B cell (primary cell): ENCODE measurements around the gene MPZL1. TPM values are rescaled to one million over a fixed set of nuclear protein-coding genes. Genes with fewer than 3 reads are reported as not detected.

Experiments
- ATAC-seq: fragments of 200-7000 bp; cut with Tn5 transposase; one replicate; pipeline ENCODE4 v1.10.0; 2021; ENCODE audit warnings: low read depth, mild to moderate bottlenecking, moderate number of reproducible peaks, moderate library complexity
- CTCF ChIA-PET: fragments of 350-600 bp; sonication (Branson Sonifier 250); formaldehyde crosslinking; loops from one replicate; lab custom pipeline; 2021; ENCODE audit warnings: antibody characterized with exemption, inconsistent platforms; lab: Charles Lee
- POLR2A ChIA-PET: fragments of 350-600 bp; sonication (Branson Sonifier 250); formaldehyde crosslinking; loops from one replicate; lab custom pipeline; 2021; ENCODE audit warnings: antibody characterized with exemption; lab: Charles Lee
- DNase-seq: peaks from one replicate; pipeline ENCODE4 v3.0.0; 2013
- H2AFZ ChIP-seq: 2 replicates; pipeline ENCODE4 v1.6.1; 2012; ENCODE audit warnings: mild to moderate bottlenecking, low read depth, low read length; ENCODE audit not compliant: insufficient read depth, poor library complexity, severe bottlenecking
- H3K27ac ChIP-seq, 2 donors: 1 replicate in 1 of 2; 2 replicates in 1 of 2; pipeline ENCODE4 v1.5.1; 2012 to 2013; ENCODE audit warnings: low read length in 2 of 2, mild to moderate bottlenecking in 2 of 2, moderate library complexity in 1 of 2
- H3K27me3 ChIP-seq, 4 experiments: fragments of 200-600 bp in 1 of 4; sonication (generic) in 1 of 4; replicated peaks in 1 of 4; 1 replicate in 2 of 4; 2 replicates in 2 of 4; pipeline versions ENCODE4 v1.6.1 to v1.7.0; 2013 to 2016; ENCODE audit warnings: low read length in 3 of 4, mild to moderate bottlenecking in 2 of 4, mixed read lengths in 1 of 4, moderate library complexity in 1 of 4; ENCODE audit not compliant: insufficient read depth in 4 of 4, control insufficient read depth in 3 of 4; ENCODE audit errors: control extremely low read depth in 1 of 4
- H3K36me3 ChIP-seq, 2 experiments: replicated peaks in 1 of 2; 1 replicate in 1 of 2; 2 replicates in 1 of 2; pipeline versions ENCODE4 v1.6.1 to v1.7.1; 2013; ENCODE audit warnings: low read length in 1 of 2; ENCODE audit not compliant: insufficient read depth in 2 of 2, control insufficient read depth in 1 of 2; ENCODE audit errors: control extremely low read depth in 1 of 2, extremely low read depth in 1 of 2
- H3K4me1 ChIP-seq, 2 donors: fragments of 200-600 bp in 1 of 2; sonication (generic) in 1 of 2; 1 replicate in 1 of 2; 2 replicates in 1 of 2; pipeline versions ENCODE4 v1.5.1 to v1.6.1; 2013 to 2017; ENCODE audit warnings: low read length in 2 of 2; ENCODE audit not compliant: control insufficient read depth in 2 of 2, insufficient read depth in 2 of 2
- H3K4me2 ChIP-seq: replicated peaks from 2 replicates; pipeline ENCODE3; 2012; ENCODE audit warnings: mild to moderate bottlenecking, low read depth, low read length; ENCODE audit not compliant: poor library complexity, severe bottlenecking
- H3K4me3 ChIP-seq, 5 experiments: fragments of 200-600 bp in 1 of 5; sonication (generic) in 1 of 5; 1 replicate in 3 of 5; 2 replicates in 2 of 5; pipeline versions ENCODE4 v1.5.1 to v1.7.0; 2011 to 2016; ENCODE audit warnings: low read length in 4 of 5, mild to moderate bottlenecking in 4 of 5, low read depth in 2 of 5, control low read depth in 1 of 5, moderate library complexity in 1 of 5; ENCODE audit not compliant: insufficient read depth in 1 of 5; ENCODE audit errors: control extremely low read depth in 1 of 5, extremely low read depth in 1 of 5
- H3K79me2 ChIP-seq: fragments of 200-600 bp; sonication (generic); one replicate; pipeline ENCODE4 v1.6.0; 2016; ENCODE audit warnings: low read length; ENCODE audit not compliant: control insufficient read depth, insufficient read depth
- H3K9ac ChIP-seq: fragments of 200-600 bp; sonication (generic); 2 replicates; pipeline ENCODE4 v1.6.1; 2017; ENCODE audit warnings: mild to moderate bottlenecking, low read length, moderate library complexity
- H3K9me3 ChIP-seq, 3 donors: one replicate each; pipeline versions ENCODE4 v1.6.1 to v1.7.1; 2013; ENCODE audit warnings: low read length in 2 of 3; ENCODE audit not compliant: control insufficient read depth in 2 of 3, insufficient read depth in 1 of 3; ENCODE audit errors: control extremely low read depth in 1 of 3
- H4K20me1 ChIP-seq: 2 replicates; pipeline ENCODE4 v1.6.0; 2012; ENCODE audit warnings: mild to moderate bottlenecking, low read length; ENCODE audit not compliant: insufficient read depth, control insufficient read depth, poor library complexity, severe bottlenecking
- H3K27ac Mint-ChIP-seq: one replicate; pipeline ENCODE4 v1.8.0; 2021; ENCODE audit warnings: mixed read lengths
- H3K27me3 Mint-ChIP-seq: one replicate; pipeline ENCODE4 v1.8.0; 2021; ENCODE audit warnings: mixed read lengths
- H3K4me1 Mint-ChIP-seq: one replicate; pipeline ENCODE4 v1.8.0; 2021; ENCODE audit warnings: mixed read lengths
- H3K4me3 Mint-ChIP-seq: one replicate; pipeline ENCODE4 v1.8.0; 2021; ENCODE audit warnings: mixed read lengths
- H3K9me3 Mint-ChIP-seq: one replicate; pipeline ENCODE4 v1.8.0; 2022; ENCODE audit warnings: mixed read lengths; ENCODE audit not compliant: insufficient read depth
- EZH2 ChIP-seq: IDR thresholded peaks from 2 replicates; pipeline ENCODE4 v1.6.1; 2012; ENCODE audit warnings: borderline replicate concordance, low read depth, mild to moderate bottlenecking, moderate library complexity, low read length; ENCODE audit not compliant: insufficient read depth, poor library complexity, severe bottlenecking
- WGBS: methylation state at CpG from one replicate; pipeline ENCODE4 v1.1.5; 2013; ENCODE audit warnings: missing lambda C conversion rate; ENCODE audit not compliant: insufficient coverage; 5-methylcytosine and 5-hydroxymethylcytosine counted together
- intact Hi-C: fragments of 100-400 bp; cut with micrococcal nuclease; formaldehyde crosslinking; loops from one replicate; pipeline ENCODE4 v1.10.0; 2022
- polyA plus RNA-seq: library from polyadenylated mRNA; depleted of rRNA; stranded (reverse); fragments of >200 nt; gene quantifications from 2 replicates; pipeline ENCODE4 v1.2.3, GENCODE V29; 2012
- total RNA-seq, 2 donors: library from RNA; stranded (reverse); fragments of 120-200 nt in 1 of 2; gene quantifications; 1 replicate in 1 of 2; 2 replicates in 1 of 2; pipeline versions ENCODE4 v1.2.3 to v1.2.4, GENCODE V29; 2013 to 2022
- TF ChIP-seq, protein P1 (sequence below): fragments of 200-600 bp; IDR thresholded peaks from one replicate; pipeline ENCODE4 v1.8.0; 2022; ENCODE audit warnings: antibody characterized with exemption, mild to moderate bottlenecking

Gene MPZL1
- total and polyA plus RNA-seq, 2 donors (not counting 1 experiment from before 2014, with no cell fraction given), result 15.4 to 27.7 TPM

DNA sequence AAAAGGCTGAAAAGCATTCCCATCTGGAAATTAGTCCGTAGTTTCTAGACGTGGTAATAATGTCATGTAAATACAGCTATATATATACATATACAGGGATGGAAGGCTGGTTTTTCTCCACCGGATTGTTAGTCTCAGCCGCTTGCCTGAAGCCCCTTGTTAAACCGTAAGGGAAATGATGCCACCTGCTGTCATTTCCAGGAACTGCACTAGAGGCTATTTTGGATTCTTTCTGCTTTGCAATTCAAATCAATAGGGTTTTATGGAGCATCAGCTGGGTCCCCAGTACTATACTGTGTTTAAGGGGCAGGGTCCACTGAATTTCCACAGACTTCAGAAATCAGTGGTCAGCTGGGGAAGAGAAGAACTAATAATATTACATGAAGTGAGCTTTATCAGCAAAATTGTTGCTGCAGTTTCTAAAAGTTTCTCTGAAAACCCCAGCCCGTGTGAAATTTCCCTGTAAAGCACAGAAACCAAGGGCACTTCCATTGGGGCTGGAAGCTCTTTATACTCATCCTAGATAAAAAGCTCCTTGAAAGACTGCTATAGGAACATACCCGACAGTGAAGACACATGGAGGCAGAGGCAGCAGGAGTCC, 33.8 kb upstream of the MPZL1 start:
- 100% methylated on average over 1 of the region's 7 CpGs for WGBS
- Mint-ChIP-seq H3K27me3 (no peaks in the 10 kb centered on the region), H3K4me1 (peaks cover 48% of the 10 kb centered on the region), H3K27ac (peak overlapping the region; percentile 77), H3K9me3 (no peaks in the 10 kb centered on the region), H3K4me3 (no peak overlapping the region)
- H3K9me3 ChIP-seq, result no peaks in the 10 kb centered on the region
- ATAC-seq, result peak; percentile 76
- H3K27me3 ChIP-seq, result no peaks in the 10 kb centered on the region
- intact Hi-C loops, result loop anchor here (1.0 to 2.0 kb wide), 5 partner anchors 19 to 132 kb away; no protein-coding TSS in a partner anchor
- H3K79me2 ChIP-seq, result peaks cover 61% of the 10 kb centered on the region
- H3K4me2 ChIP-seq, result peak overlapping the region; percentile 36
- TF ChIP-seq, protein P1, sequence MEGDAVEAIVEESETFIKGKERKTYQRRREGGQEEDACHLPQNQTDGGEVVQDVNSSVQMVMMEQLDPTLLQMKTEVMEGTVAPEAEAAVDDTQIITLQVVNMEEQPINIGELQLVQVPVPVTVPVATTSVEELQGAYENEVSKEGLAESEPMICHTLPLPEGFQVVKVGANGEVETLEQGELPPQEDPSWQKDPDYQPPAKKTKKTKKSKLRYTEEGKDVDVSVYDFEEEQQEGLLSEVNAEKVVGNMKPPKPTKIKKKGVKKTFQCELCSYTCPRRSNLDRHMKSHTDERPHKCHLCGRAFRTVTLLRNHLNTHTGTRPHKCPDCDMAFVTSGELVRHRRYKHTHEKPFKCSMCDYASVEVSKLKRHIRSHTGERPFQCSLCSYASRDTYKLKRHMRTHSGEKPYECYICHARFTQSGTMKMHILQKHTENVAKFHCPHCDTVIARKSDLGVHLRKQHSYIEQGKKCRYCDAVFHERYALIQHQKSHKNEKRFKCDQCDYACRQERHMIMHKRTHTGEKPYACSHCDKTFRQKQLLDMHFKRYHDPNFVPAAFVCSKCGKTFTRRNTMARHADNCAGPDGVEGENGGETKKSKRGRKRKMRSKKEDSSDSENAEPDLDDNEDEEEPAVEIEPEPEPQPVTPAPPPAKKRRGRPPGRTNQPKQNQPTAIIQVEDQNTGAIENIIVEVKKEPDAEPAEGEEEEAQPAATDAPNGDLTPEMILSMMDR, result peak; percentile 96
- TF ChIP-seq EZH2, result no peak
- peaks cover 4 to 21% of the 10 kb centered on the region in 2 donors for H3K4me1 ChIP-seq
- peak; percentile 87 for DNase-seq
- CTCF ChIA-PET, result interaction anchor here (0.6 to 3.9 kb wide), 52 partner anchors 8 to 592 kb away, joined by 3 to 201 read pairs (median 5); partner anchors contain the start of genes CREG1 and RCSD1
- no peak overlapping the region for H3K4me3 ChIP-seq
- no peak overlapping the region for H2AFZ ChIP-seq
- peaks cover 92% of the 10 kb centered on the region for H4K20me1 ChIP-seq
- POLR2A ChIA-PET, result interaction anchor here (0.5 to 2.5 kb wide), 6 partner anchors 38 to 95 kb away, joined by 3 to 16 read pairs (median 4); no protein-coding TSS in a partner anchor
- peaks cover 18 to 94% of the 10 kb centered on the region in 2 experiments for H3K36me3 ChIP-seq
- H3K27ac ChIP-seq, result peak overlapping the region in 1 of 2 donors; percentile 58
- H3K9ac ChIP-seq, result no peak overlapping the region

DNA sequence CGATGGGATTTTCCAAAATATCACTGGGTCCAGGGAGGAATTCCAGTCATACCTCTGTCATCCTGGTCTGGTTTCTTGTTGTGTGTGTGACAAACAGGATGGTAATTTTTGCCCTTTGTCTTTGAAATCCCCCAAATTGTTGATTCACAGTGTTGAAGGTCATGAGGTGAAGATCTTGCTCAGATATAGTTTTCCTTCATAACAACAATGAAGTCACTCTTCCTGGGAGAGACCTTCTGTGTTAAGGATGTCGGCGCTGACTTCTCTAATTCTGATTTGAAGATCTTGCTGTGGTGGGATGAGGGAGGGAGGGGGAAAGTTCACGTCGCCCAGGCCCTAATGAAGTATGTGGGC, 32.2 kb upstream of the MPZL1 start:
- Histone ChIP-seq H3K4me1 (peaks cover 4 to 21% of the 10 kb centered on the region in 2 donors), H3K36me3 (peaks cover 17 to 94% of the 10 kb centered on the region in 2 experiments), H3K79me2 (peaks cover 59% of the 10 kb centered on the region), H3K27me3 (no peaks in the 10 kb centered on the region), H3K4me2 (no peak overlapping the region), H3K4me3 (no peak overlapping the region), H4K20me1 (peaks cover 93% of the 10 kb centered on the region), H3K9me3 (no peaks in the 10 kb centered on the region), H3K9ac (no peak overlapping the region), H3K27ac (no peak overlapping the region), H2AFZ (no peak overlapping the region)
- DNase-seq (no peak), ATAC-seq (no peak)
- Mint-ChIP-seq H3K4me1 (peaks cover 40% of the 10 kb centered on the region), H3K27me3 (no peaks in the 10 kb centered on the region), H3K27ac (peak overlapping the region; percentile 73), H3K9me3 (no peaks in the 10 kb centered on the region), H3K4me3 (no peak overlapping the region)
- POLR2A ChIA-PET, result interaction anchor here (1.7 kb wide), 1 partner anchor 72 kb away, joined by 3 read pairs; no protein-coding TSS in a partner anchor
- WGBS, result no CpG with 5 or more reads among the region's 5 CpGs
- CTCF ChIA-PET, result interaction anchor here (0.8 to 1.8 kb wide), 3 partner anchors 89 to 132 kb away, joined by 3 to 11 read pairs (median 4); no protein-coding TSS in a partner anchor
- TF ChIP-seq, protein P1, result no peak
- no peak for TF ChIP-seq EZH2
- intact Hi-C loops, result loop anchor here (2.0 kb wide), 3 partner anchors 17 to 53 kb away; no protein-coding TSS in a partner anchor
